Tibial nerve (tissue), 4 donors: ENCODE measurements around the gene PIGR. TPM values are rescaled to one million over a fixed set of nuclear protein-coding genes. Genes with fewer than 3 reads are reported as not detected.

Source experiments
- DNase-seq, 2 donors: peaks; one replicate each; pipeline ENCODE4 v3.0.0-alpha.2; 2019; ENCODE audit warnings: low spot score in 2 of 2
- H3K27ac ChIP-seq, 4 donors: fragments of 200-600 bp; sonication (generic) in 3 of 4; one replicate each; pipeline ENCODE4 v1.5.1; 2017 to 2019; ENCODE audit warnings: mild to moderate bottlenecking in 1 of 4
- H3K27me3 ChIP-seq, 2 donors: fragments of 200-600 bp; sonication (generic) in 1 of 2; one replicate each; pipeline versions ENCODE4 v1.5.1 to v1.6.0; 2017 to 2019
- H3K36me3 ChIP-seq, 3 donors: fragments of 200-600 bp; sonication (generic); one replicate each; pipeline ENCODE4 v1.5.1; 2018 to 2019
- H3K4me1 ChIP-seq, 4 donors: fragments of 200-600 bp; sonication (generic) in 3 of 4; one replicate each; pipeline ENCODE4 v1.5.1; 2017 to 2019
- H3K4me3 ChIP-seq, 4 donors: fragments of 200-600 bp; sonication (generic) in 3 of 4; one replicate each; pipeline ENCODE4 v1.5.1; 2017 to 2019; ENCODE audit warnings: mild to moderate bottlenecking in 1 of 4, moderate library complexity in 1 of 4
- H3K9me3 ChIP-seq, 4 donors: fragments of 200-600 bp; sonication (generic) in 3 of 4; one replicate each; pipeline ENCODE4 v1.5.1; 2017 to 2019
- CTCF ChIP-seq, 5 experiments: fragments of 200-600 bp in 3 of 5; fragments of 450-650 bp in 2 of 5; sonication (generic) in 3 of 5; IDR thresholded peaks; one replicate each; pipeline ENCODE4 v1.5.1; 2016 to 2019; ENCODE audit warnings: antibody characterized with exemption in 5 of 5, mild to moderate bottlenecking in 3 of 5, moderate library complexity in 2 of 5
- EP300 ChIP-seq, 2 donors: sonication (generic); formaldehyde crosslinking; IDR thresholded peaks; one replicate each; pipeline ENCODE4 v1.6.1; 2017; ENCODE audit warnings: antibody characterized with exemption in 2 of 2, mild to moderate bottlenecking in 1 of 2
- POLR2A ChIP-seq, 2 donors: fragments of 450-650 bp; IDR thresholded peaks; one replicate each; pipeline ENCODE4 v1.6.1; 2017; ENCODE audit warnings: antibody characterized with exemption in 2 of 2, mild to moderate bottlenecking in 2 of 2, moderate library complexity in 2 of 2
- WGBS, 2 donors: methylation state at CpG; one replicate each; pipeline ENCODE4 v1.1.5; 2018; 5-methylcytosine and 5-hydroxymethylcytosine counted together
- total RNA-seq, 4 donors: library from RNA; depleted of rRNA; stranded (reverse); fragments of >200 nt; gene quantifications; one replicate each; pipeline ENCODE4 v1.1.0, GENCODE V29; 2016

Gene PIGR
- total RNA-seq, 4 donors from 2014 or later = 0.22 TPM; not detected in 3

DNA sequence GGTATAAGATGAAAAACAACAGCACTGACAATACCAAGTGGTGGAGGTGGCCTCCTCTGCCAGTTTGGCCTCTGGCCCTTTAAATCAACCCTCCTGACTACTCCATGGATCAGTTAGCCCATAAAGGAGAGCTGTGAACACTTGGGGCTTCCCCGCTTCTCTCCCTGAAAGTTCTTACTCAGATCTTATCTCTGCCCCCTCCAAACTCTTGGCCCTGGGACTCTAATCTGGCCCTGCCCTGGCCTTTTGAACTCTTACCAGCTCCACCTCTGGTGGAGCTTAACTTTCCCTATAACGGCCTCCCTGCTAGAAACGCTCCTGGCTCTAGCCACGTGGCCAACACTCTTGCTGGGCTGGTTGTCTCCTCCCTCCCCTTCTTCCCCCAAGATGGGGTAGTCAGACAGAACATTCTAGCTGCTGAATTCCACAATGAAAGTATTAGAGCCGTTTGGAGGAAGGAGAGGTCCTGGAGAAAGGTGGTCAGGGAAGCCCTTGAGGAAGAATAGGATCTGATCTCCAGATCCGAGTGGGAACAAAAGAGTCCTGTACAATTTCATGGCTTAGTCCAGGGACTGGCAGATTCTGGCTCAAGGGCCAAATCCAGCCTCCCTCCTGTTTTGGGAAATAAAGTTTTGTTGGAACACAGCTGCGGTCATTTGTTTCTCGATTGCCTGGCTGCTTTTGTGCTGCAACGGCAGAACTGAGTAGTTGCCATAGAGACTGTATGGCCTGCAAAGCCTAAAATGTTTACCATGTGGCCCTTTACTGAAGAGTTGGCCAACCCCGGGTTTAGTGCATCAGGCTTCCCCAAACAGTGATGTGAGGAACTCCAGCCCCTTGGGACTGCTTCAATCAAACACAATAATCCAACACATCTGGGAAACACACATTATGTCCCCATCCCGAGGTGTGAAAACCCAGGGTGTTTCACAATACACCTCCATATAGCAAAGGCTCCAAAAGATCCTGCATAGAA lies 9.5 kb upstream of the PIGR start:
- Histone ChIP-seq H3K9me3 (no peaks in the 10 kb centered on the region), H3K27ac (no peak overlapping the region)
- 39 to 41% methylated on average over 11 of the region's 11 CpGs for WGBS, 2 donors

DNA sequence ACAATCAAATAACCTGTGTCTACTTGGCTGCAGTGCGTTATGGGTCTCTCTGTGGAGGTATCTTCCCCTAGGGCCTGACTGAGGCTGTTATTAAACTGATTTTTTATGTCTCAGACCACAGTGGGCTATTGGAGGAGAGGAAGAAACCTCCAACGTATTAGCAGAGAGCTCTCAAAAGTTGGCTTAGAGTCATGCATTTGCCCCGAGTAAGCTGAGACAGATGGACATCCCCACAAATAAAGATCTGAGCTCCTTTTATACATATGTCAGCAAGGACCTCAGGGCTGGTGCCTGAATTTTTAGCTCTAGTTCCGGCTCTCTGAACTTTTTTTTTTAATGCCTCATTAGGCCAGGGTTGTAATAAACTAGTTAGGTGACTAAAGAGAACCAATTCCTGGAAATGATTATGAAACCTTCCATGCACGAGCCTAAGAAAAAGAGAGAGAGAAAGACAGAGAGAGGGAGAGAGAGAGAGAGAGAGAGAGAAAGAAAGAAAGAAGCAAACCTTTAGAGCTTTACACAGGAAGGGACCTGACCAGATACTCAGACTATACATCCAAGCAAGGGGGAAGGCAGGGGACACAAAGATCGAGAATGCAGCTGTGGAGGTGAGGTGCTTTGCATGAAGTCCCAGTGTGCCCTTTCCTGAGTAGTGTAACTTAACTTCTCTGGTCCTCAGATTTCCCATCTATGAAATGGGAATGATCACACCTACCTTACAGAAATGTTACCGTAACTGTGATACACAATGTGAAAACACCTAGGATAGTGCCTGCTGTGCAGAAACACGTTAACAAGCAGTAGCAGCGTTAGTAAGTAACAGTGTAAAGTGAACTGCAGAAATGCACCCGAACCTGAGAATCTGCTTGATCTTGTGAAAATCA lies 8.4 kb upstream of the PIGR start:
- Histone ChIP-seq H3K4me3 (no peak overlapping the region), H3K27ac (no peak overlapping the region), H3K27me3 (no peaks in the 10 kb centered on the region), H3K4me1 (peaks cover 0 to 8% (median 3%) of the 10 kb centered on the region in 4 donors), H3K36me3 (no peaks in the 10 kb centered on the region), H3K9me3 (no peaks in the 10 kb centered on the region)
- DNase-seq = no peak
- TF ChIP-seq POLR2A (IDR thresholded peaks at IDR 0.05) = no peak
- TF ChIP-seq EP300 (IDR thresholded peaks at IDR 0.05) = no peak
- no peak for TF ChIP-seq CTCF (IDR thresholded peaks at IDR 0.05)
- 79% methylated on average over 10 of the region's 10 CpGs for WGBS, 2 donors

More for the DNA sequence above, 9.5 kb upstream of the PIGR start:
- TF ChIP-seq CTCF (IDR thresholded peaks at IDR 0.05) (no peak), EP300 (IDR thresholded peaks at IDR 0.05) (no peak), POLR2A (IDR thresholded peaks at IDR 0.05) (no peak)
- no peak for DNase-seq
- H3K36me3 ChIP-seq = no peaks in the 10 kb centered on the region
- H3K27me3 ChIP-seq = no peaks in the 10 kb centered on the region
- H3K4me1 ChIP-seq = peaks cover 0 to 8% (median 3%) of the 10 kb centered on the region in 4 donors
- H3K4me3 ChIP-seq = no peak overlapping the region

DNA sequence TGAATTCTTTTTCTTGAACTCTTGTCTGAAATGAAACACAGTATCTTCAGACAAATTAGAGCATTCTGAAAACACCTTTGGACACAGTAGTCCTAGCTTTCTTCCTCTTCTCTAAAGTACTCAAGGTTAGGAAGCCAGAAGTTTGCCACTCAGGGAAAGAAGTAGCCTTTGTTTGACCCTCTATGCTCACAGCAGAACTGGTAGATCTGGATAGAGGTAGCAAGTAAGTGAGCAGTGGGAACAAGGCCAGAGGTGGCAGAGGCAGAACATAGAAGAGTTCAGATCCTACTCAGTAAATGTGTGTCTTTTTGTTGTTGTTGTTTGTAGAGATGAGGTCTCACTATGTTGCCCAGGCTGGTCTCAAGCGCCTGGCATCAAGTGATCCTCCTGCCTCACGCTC lies 7.4 kb upstream of the PIGR start:
- Histone ChIP-seq H3K9me3 (no peaks in the 10 kb centered on the region), H3K4me3 (no peak overlapping the region), H3K36me3 (no peaks in the 10 kb centered on the region), H3K27ac (no peak overlapping the region), H3K27me3 (no peaks in the 10 kb centered on the region), H3K4me1 (peaks cover 0 to 8% (median 3%) of the 10 kb centered on the region in 4 donors)
- DNase-seq = no peak
- TF ChIP-seq POLR2A (IDR thresholded peaks at IDR 0.05) (no peak), CTCF (IDR thresholded peaks at IDR 0.05) (no peak), EP300 (IDR thresholded peaks at IDR 0.05) (no peak)
- WGBS, 2 donors = 94 to 97% methylated on average over 2 of the region's 2 CpGs

- WGBS, 2 donors = 80 to 86% methylated on average over 3 of the region's 3 CpGs
- H3K27ac ChIP-seq = no peak overlapping the region
- no peaks in the 10 kb centered on the region for H3K9me3 ChIP-seq
- no peak for DNase-seq
- H3K36me3 ChIP-seq = no peaks in the 10 kb centered on the region
- TF ChIP-seq CTCF (IDR thresholded peaks at IDR 0.05) = no peak
- no peak for TF ChIP-seq EP300 (IDR thresholded peaks at IDR 0.05)
- TF ChIP-seq POLR2A (IDR thresholded peaks at IDR 0.05) = no peak
- no peaks in the 10 kb centered on the region for H3K27me3 ChIP-seq
- no peak overlapping the region for H3K4me3 ChIP-seq
- peaks cover 0 to 8% (median 3%) of the 10 kb centered on the region in 4 donors for H3K4me1 ChIP-seq
Measured at GRCh38 chr1:206953126-206953525, 6.9 kb upstream of the PIGR start.
